Kidney tubule cell (primary cell): ENCODE data around the gene UAP1L1.
"Not testable (repeated sequence)": the region's sequence is repeated elsewhere in the genome, so short reads cannot be mapped to it uniquely, and the experiment has no call there.

Experiments used
- DNase-seq: peaks from one replicate; pipeline ENCODE4 v3.0.0-alpha.2; 2018; ENCODE audit warnings: low spot score

UAP1L1 gene, protein sequence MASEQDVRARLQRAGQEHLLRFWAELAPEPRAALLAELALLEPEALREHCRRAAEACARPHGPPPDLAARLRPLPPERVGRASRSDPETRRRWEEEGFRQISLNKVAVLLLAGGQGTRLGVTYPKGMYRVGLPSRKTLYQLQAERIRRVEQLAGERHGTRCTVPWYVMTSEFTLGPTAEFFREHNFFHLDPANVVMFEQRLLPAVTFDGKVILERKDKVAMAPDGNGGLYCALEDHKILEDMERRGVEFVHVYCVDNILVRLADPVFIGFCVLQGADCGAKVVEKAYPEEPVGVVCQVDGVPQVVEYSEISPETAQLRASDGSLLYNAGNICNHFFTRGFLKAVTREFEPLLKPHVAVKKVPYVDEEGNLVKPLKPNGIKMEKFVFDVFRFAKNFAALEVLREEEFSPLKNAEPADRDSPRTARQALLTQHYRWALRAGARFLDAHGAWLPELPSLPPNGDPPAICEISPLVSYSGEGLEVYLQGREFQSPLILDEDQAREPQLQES

DNA sequence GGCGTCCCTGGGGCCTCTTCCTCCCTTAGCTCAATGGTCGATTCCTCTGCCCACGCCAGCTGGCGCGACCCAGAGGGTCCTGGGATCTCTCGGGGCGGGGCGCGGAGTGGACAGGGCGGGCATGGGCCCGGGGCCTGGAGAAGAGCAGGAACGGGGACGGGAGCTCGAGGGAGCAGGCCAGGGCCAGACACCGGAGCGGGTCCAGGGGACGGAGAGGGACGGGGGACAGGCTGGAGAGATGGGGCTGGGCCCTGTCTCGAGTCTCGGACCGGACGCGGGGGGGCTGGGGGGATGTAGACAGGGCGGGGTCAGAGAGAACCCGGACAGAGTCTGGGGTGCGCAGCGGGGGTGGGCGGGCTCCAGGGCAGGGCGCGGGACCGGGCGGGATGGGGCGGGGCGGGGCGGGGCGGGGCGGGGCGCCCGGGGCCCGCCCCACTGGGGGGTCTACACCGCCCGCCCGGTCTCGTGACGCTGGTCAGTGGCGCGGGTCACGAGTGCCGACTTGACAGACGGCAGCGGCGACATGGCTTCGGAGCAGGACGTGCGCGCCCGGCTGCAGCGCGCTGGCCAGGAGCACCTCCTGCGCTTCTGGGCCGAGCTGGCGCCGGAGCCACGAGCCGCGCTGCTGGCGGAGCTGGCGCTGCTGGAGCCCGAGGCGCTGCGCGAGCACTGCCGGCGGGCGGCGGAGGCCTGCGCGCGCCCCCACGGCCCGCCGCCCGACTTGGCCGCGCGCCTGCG is at the start of gene UAP1L1:
Gene UAP1L1, plus strand, starts transcription at position 508 of the 738 bp plus-strand sequence. Its CDS starts 16 bp downstream, at position 524.
- peak; percentile 47 for DNase-seq

DNA sequence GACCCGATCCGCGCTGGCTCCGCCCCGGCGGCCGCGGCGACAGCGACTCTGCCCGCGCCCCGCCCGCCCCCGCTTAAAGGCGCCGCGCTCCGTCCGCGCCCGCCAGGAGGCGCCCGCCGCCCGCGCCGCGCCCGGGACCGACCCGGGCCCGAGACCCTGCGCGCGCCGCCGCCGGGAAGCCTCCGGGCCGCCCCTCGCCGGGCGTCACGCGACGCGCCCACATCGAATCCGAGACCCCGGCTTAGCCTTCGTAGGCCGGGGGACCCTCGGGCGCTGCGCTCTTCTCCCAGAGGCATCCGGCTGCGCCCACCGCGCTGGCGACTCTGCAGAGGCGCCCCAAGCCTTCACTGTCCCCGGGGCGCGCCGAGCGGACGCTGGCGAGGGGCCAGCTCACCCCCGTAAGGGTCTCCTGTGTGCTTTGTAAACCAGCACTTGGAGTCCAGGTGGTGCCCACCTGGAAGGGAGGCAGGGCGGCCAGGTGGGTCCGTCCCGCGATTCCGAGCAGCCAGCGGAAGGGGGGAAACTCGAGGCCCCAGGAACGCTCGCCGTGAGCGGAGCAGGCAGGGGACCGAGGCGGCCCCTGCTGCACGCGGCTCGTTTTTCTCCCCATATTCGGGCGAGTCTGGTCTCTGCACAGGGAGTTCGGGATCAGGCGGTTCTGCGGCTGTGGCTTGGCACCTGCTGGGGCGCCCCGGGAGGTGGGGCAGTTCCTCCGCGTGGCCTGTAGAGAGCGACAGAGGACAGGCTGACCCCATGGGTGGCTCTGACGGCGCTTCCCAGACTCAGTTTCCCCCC is 48.9 kb upstream of the UAP1L1 start:
- DNase-seq: peak; percentile 59

DNA sequence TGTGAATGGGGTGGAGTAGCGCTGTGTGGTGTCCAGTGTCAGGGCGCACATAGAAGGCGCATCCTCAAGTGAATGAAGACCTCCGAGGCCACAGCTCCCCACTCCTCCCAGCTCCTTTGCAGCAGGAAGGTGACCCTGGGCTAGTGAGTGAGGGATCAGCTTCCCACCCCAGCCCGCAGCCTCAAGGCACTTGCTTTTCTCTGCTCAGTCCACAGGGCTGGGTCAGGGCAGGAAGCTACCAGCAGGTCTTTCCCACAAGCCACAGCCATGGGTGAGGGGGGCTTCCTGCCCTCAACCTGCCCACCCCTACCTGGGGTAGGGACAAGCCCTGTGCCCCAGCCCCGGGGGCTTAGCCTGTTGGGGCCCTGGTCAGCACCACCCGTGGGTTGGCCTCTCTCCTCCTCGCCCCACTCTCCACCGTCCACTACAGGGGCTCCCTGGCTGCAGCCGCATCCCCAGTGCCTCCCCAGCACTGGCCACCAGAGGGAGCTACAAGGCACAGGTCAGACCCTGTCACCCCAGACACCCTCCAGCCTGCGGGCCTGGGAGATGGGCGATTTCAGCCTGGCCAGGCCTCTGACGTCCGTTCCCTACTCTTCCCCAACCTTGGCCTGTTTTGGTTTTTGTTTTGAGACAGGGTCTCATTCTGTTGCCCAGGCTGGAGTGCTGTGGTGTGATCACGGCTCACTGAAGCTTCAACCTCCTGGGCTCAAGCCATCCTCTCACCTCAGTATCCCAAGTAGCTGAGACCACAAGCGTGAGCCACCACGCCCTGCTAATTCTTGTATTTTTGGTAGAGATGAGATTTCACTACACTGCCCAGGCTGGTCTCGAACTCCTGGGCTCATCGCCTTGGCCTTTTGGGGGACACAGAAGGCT is 48.0 kb upstream of the UAP1L1 start:
- DNase-seq: peak; percentile 63

DNA sequence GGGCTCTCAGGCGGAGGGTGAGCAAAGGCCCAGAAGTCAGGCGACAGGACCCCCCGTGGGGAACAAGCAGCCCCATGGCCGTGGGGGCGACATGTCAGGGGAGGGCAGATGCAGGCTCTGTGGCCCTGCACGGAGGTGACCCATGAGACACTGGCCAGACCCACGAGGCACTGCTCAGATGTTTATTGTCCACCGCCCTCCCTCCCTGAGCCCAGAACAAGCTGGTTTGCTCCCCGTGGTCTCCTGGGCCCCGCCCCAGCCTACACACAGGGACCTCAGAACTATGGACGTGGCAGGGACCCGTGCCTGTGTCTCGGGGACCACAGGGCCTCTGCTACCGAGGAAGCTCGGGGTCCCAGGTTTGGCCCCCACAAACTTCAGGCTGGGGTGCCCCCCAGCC is 47.3 kb upstream of the UAP1L1 start:
- no peak for DNase-seq

GRCh38 chr9:137030538-137031527 is 46.5 kb upstream of the UAP1L1 start:
- no peak for DNase-seq

DNA sequence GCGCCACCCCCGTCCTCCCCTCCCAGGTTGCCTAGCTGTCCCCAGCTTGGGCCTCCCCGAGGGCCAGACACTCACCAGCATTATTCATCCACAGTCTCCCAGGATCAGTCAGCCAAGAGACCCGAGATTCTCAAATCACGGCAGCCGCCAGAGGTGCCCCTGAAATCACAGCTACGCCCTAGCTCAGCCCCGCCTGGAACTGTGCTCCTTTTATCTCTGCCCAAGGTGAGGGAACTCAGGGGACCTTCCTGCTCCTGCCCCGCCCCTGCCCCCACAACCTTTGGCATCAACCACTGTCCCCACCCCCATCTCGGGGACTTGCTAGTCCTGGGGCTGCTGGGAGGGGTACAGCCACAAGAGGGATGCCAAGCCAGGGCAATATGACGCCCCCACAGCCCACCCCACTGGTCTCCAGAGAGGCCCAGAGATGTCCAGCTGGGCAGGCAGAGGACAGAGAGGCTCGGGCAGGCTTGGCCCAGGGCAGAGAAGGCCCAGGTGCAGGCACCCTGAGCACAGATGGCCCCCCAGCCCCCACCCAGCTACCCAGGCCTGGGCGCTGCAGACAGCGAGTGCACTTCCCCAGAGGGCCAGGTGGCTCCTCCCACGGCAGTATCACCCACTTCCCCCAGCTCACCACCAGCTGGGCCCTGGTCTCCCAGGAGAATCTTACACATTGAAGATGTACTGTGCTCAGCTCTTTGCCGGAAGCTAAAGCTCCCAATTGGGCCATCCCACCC is 45.2 kb upstream of the UAP1L1 start, which contains the start of gene FUT7:
Gene FUT7, minus strand, starts transcription at position 185 of the 737 bp plus-strand sequence. Its CDS starts 97 bp downstream, at position 88.
- no peak for DNase-seq

- DNase-seq: no peak
Observed at GRCh38 chr9:137032858-137033257, 44.5 kb upstream of the UAP1L1 start.

- DNase-seq: not testable (repeated sequence)
Observed at GRCh38 chr9:137033481-137033880, 43.8 kb upstream of the UAP1L1 start.

DNA sequence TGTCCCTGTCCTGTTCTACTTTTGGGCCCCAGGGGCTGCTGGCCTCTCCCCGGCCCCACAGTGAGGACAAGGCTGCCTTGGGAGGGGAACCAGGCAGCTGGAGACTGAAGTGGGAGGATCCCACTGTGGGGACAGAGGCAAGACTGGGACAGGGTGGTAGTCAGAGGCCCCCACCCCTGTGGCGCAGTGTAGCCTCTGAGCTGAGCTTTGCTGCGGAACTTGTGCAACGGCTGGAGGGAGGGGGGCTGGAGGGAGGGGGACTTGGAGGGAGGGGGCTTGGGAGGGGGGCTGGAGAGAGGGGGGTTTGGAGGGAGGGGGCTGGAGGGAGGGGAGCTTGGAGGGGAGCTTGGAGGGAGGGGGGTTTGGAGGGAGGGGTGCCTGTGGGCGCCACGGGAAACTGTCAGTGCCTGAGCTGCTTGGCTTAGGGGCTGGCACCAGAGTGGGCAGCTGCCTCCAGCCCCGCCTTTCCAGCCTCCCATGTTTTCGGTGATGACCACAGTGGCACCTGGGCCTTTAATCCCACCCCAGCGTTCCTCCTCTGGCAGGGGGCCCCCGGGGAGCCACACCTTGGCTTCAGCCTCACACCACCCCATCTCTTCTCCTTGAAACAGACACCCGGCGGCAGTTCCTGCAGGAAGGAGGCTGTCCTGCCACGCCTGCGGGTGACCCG is 43.1 kb upstream of the UAP1L1 start:
- no peak for DNase-seq

GRCh38 chr9:137034709-137035506 is 42.4 kb upstream of the UAP1L1 start:
- DNase-seq: peak; percentile 79

DNA sequence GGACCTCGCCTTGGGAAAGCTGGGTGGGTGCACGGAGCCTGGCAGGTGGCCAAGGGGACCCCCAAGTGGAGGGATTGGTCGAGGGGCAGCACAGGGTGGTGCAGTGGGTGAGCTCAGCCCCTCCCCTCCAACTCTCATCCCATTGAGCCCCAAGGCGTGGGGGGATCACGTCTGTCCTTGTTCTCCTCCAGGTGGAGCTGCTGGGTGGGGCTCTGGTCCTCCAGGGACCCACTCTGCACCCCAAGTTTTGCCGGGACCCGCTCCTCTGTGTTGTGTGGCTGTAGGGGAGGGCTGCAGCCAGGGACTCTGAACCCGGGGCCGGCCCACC is 41.8 kb upstream of the UAP1L1 start:
- DNase-seq: no peak

DNA sequence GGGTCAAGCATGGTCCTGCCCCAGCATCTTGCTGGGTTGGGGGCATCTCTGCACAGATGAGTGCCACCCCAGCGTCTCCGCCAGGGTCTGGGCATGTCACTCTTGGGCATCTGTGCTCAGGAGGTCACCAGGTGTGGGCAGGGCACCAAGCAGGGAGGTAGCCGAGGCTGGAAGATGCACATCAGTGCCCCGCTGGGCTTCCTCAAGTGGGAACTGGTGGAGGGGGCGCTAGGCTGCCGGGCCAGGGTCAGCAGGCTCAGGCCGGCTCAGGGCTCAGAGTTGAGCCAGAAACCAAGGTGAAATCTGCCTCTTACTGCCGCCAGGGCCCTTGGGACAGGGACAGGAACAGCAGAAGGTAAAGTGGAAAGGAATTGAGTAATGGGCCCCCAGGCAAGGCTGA is 41.4 kb upstream of the UAP1L1 start:
- DNase-seq: no peak

DNA sequence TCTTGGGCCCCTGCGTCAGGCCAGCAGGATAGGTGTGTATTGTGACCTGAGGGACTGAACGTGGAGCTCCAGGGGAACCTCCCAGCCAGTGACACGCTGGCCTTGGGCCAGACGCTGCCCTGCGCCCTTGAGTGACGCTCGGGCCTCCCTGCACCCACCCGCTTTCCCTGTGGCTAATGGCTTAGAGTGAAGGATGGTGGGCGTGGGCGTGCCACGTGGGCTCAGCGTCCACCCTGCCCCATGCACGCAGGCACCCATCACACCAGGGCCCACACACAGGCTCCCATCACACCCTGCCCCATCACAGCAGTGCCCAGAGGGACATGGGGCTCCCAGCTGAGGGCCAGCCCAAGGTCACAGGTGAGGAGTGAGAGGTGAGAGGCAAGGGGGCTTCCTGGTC is 40.3 kb upstream of the UAP1L1 start:
- no peak for DNase-seq

DNA sequence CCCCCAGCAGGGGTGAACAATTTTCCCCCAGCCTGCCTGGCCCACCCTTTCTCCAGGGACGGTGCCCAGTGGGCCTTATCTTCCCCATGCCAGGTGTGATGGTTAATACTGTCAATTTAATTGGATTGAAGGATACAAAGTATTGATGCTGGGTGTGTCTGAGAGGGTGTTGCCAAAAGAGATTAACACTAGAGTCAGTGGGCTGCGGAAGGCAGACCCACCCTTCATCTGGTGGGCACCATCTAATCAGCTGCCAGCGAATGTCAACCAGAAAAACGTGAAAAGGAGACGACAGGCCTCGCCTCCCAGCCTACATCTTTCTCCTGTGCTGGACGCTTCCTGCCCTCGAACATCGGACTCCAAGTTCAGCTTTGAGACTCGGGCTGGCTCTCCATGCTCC is 39.8 kb upstream of the UAP1L1 start:
- DNase-seq: no peak

GRCh38 chr9:137038916-137039315 is 38.4 kb upstream of the UAP1L1 start:
- DNase-seq: no peak

DNA sequence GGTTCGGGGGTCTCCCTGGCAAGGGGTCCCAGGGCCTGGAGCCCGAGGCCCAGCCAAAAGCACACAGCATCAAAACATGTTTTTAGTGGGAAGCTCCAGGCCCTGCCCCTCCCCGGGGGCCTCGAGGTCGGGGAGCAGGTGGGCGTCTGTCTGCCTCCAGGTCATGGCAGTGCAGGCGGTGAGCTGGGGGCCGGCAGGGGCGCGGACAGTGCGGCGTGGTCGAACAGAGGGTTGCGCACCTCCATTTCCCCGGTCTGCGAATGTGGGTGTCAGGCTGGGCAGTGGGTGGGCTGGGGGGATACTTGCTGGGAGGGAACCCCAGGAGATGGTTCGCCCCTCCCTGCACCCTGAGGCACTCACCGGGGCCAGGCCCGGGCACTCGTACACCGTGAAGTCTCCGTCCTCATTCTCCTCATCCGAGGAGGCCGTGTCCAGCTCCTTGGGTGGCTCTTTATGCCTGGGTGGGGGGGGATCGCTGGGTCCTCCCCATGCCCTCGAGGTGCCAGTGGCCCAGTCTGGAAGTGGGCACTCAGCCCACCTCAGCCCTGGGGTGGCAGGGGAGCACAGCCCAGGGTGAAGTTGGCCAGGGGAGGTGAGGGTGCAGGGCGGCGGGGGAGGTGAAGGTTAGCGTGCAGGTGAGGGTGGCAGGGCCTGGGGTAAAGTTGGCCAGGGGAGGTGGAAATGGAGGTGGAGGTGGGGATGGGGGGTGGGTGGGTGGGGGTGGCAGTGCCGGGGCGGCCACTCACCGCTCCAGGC is 37.5 kb upstream of the UAP1L1 start:
- no peak for DNase-seq

DNA sequence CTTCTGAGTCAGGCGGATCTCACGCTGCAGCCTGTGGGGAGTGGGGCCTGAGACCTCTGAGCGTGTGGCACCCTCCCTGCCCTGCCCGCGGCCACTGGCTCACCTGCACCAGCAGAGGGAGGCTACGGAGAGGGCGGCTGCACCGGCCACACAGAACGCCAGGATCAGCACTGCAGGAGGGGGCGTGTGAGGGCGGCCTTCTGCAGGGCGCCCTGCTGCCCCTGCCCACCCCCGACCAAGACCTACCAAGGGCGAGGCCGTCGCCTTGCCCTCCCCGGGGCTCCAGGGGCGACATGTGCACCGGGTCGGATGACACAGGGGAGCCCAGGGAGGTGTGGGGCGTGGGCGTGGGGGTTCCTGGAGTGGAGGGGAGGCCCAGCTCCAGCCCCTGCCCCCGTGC is 36.7 kb upstream of the UAP1L1 start:
- no peak for DNase-seq
